Measurements from ENCODE around the gene SFRP5.

DNA sequence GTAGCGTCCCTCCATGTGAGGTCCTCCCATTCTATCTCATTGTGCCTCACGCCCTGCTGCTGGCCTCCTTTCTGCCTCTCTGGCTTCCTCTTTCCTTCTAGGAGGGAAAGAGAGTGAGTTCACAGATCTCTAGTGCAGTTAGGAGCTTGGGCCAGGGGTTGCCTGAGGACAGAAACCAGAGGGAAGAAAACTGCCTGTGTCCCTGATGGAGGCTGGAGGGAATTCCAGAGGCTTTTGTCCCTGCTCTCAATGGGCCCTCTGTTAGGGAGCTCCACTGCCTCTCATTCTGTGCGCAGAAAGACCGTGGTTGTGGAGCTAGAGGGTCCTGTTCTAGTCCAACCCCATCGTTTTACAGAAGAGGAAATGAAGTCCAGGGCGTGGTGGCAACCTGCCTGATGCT, 53.6 kb downstream of the SFRP5 start:
- TF ChIP-seq EZH2 (IDR thresholded peaks at IDR 0.05; ENCODE audit: borderline replicate concordance, low read length) = no peak
- TF ChIP-seq, protein P1, sequence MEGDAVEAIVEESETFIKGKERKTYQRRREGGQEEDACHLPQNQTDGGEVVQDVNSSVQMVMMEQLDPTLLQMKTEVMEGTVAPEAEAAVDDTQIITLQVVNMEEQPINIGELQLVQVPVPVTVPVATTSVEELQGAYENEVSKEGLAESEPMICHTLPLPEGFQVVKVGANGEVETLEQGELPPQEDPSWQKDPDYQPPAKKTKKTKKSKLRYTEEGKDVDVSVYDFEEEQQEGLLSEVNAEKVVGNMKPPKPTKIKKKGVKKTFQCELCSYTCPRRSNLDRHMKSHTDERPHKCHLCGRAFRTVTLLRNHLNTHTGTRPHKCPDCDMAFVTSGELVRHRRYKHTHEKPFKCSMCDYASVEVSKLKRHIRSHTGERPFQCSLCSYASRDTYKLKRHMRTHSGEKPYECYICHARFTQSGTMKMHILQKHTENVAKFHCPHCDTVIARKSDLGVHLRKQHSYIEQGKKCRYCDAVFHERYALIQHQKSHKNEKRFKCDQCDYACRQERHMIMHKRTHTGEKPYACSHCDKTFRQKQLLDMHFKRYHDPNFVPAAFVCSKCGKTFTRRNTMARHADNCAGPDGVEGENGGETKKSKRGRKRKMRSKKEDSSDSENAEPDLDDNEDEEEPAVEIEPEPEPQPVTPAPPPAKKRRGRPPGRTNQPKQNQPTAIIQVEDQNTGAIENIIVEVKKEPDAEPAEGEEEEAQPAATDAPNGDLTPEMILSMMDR (IDR thresholded peaks at IDR 0.05; ENCODE audit: low read length) = no peak
